HepG2 (cell line): ENCODE data around the gene TMEM116.

Experiments
- ETV5 ChIP-seq: IDR thresholded peaks from 2 replicates; pipeline ENCODE4 v1.6.1; 2018; ENCODE audit warnings: missing biosample characterization, missing genetic modification reagents, inconsistent platforms, borderline replicate concordance
- STAT6 ChIP-seq: sonication (generic); formaldehyde crosslinking; IDR thresholded peaks from 2 replicates; pipeline ENCODE4 v1.4.0; 2020; ENCODE audit warnings: missing genetic modification reagents, mild to moderate bottlenecking, borderline replicate concordance
- ZNF484 ChIP-seq: sonication (generic); formaldehyde crosslinking; IDR thresholded peaks from 2 replicates; pipeline ENCODE4 v1.5.1; 2020; ENCODE audit warnings: mild to moderate bottlenecking, low read depth, missing genetic modification reagents, borderline replicate concordance
- ZNF713 ChIP-seq: sonication (generic); formaldehyde crosslinking; IDR thresholded peaks from 2 replicates; pipeline ENCODE4 v1.4.0; 2020; ENCODE audit warnings: mild to moderate bottlenecking, missing genetic modification reagents
- TF ChIP-seq, protein P1 (sequence below): sonication (generic); formaldehyde crosslinking; IDR thresholded peaks from 2 replicates; pipeline ENCODE4 v1.8.0; 2022; ENCODE audit warnings: low read depth, missing genetic modification reagents
- TF ChIP-seq, protein P2 (sequence below): sonication (generic); formaldehyde crosslinking; IDR thresholded peaks from 2 replicates; pipeline ENCODE4 v1.5.0; 2020; ENCODE audit warnings: mild to moderate bottlenecking, missing genetic modification reagents, moderate library complexity

DNA sequence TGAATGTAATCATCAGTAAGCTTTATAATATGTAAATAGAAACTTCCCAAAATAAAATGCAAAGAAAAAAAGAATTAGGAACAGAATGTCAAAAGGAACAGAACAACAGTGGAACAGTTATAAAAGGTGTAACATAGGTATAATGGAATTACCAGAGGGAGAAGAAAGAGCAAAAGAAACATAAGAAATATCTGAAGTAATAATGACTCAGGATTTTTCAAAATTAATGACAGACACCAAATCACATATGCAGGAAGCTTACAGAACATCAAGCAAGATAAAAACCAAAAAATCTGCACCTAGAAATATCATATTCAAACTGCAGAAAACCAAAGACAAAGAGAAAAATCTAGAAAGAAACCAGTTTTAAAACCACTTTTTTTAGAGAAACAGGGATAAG is 36.1 kb downstream of the TMEM116 start:
- no peak for TF ChIP-seq ZNF713 (CRISPR knock-in tag)
- TF ChIP-seq, protein P1, sequence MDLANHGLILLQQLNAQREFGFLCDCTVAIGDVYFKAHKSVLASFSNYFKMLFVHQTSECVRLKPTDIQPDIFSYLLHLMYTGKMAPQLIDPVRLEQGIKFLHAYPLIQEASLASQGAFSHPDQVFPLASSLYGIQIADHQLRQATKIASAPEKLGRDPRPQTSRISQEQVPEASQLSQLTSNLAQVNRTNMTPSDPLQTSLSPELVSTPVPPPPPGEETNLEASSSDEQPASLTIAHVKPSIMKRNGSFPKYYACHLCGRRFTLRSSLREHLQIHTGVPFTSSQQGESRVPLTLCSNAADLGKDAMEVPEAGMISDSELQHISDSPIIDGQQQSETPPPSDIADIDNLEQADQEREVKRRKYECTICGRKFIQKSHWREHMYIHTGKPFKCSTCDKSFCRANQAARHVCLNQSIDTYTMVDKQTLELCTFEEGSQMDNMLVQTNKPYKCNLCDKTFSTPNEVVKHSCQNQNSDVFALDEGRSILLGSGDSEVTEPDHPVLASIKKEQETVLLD = no peak
- TF ChIP-seq, protein P2, sequence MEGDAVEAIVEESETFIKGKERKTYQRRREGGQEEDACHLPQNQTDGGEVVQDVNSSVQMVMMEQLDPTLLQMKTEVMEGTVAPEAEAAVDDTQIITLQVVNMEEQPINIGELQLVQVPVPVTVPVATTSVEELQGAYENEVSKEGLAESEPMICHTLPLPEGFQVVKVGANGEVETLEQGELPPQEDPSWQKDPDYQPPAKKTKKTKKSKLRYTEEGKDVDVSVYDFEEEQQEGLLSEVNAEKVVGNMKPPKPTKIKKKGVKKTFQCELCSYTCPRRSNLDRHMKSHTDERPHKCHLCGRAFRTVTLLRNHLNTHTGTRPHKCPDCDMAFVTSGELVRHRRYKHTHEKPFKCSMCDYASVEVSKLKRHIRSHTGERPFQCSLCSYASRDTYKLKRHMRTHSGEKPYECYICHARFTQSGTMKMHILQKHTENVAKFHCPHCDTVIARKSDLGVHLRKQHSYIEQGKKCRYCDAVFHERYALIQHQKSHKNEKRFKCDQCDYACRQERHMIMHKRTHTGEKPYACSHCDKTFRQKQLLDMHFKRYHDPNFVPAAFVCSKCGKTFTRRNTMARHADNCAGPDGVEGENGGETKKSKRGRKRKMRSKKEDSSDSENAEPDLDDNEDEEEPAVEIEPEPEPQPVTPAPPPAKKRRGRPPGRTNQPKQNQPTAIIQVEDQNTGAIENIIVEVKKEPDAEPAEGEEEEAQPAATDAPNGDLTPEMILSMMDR (CRISPR knock-in tag) = no peak
- no peak for TF ChIP-seq STAT6 (CRISPR knock-in tag)
- no peak for TF ChIP-seq ETV5
- TF ChIP-seq ZNF484 (CRISPR knock-in tag) = no peak
